ENCODE results near the gene ULBP3.

GRCh38 chr6:150084426-150084825 lies 15.5 kb upstream of the ULBP3 start:
- TF ChIP-seq, protein P1, sequence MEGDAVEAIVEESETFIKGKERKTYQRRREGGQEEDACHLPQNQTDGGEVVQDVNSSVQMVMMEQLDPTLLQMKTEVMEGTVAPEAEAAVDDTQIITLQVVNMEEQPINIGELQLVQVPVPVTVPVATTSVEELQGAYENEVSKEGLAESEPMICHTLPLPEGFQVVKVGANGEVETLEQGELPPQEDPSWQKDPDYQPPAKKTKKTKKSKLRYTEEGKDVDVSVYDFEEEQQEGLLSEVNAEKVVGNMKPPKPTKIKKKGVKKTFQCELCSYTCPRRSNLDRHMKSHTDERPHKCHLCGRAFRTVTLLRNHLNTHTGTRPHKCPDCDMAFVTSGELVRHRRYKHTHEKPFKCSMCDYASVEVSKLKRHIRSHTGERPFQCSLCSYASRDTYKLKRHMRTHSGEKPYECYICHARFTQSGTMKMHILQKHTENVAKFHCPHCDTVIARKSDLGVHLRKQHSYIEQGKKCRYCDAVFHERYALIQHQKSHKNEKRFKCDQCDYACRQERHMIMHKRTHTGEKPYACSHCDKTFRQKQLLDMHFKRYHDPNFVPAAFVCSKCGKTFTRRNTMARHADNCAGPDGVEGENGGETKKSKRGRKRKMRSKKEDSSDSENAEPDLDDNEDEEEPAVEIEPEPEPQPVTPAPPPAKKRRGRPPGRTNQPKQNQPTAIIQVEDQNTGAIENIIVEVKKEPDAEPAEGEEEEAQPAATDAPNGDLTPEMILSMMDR (conservative IDR thresholded peaks at IDR 0.05 in 1 of 2, IDR thresholded peaks at IDR 0.05 in 1 of 2; ENCODE audit: low read depth in 1 of 2, low read length in 2 of 2): no peak
- TF ChIP-seq EZH2 (IDR thresholded peaks at IDR 0.05; ENCODE audit: low read length, missing control alignments): no peak
